CD14-positive monocyte (primary cell): ENCODE measurements around the gene APCDD1. TPM values are rescaled to one million over a fixed set of nuclear protein-coding genes. Genes with fewer than 3 reads are reported as not detected.

Experiments
- DNase-seq, 3 donors: peaks; one replicate each; pipeline ENCODE4 v3.0.0-alpha.2; 2011 to 2022
- H2AFZ ChIP-seq: 2 replicates; pipeline ENCODE4 v1.6.0; 2012; ENCODE audit warnings: mild to moderate bottlenecking, low read depth, low read length, inconsistent platforms; ENCODE audit not compliant: insufficient read depth, poor library complexity, severe bottlenecking
- H3K27ac ChIP-seq, 2 donors: 1 replicate in 1 of 2; 2 replicates in 1 of 2; pipeline ENCODE4 v1.5.1; 2012 to 2013; ENCODE audit warnings: low read length in 2 of 2, control low read depth in 1 of 2, inconsistent platforms in 1 of 2, low read depth in 1 of 2, mild to moderate bottlenecking in 1 of 2
- H3K27me3 ChIP-seq, 2 donors: one replicate each; pipeline versions ENCODE4 v1.6.0 to v1.6.1; 2011 to 2013; ENCODE audit warnings: low read length in 2 of 2; ENCODE audit not compliant: control insufficient read depth in 2 of 2, insufficient read depth in 2 of 2
- H3K36me3 ChIP-seq, 2 donors: replicated peaks in 1 of 2; 1 replicate in 1 of 2; 2 replicates in 1 of 2; pipeline versions ENCODE4 v1.5.1 to v1.6.1; 2012 to 2013; ENCODE audit warnings: low read length in 2 of 2, control low read depth in 1 of 2, inconsistent platforms in 1 of 2, mild to moderate bottlenecking in 1 of 2; ENCODE audit not compliant: insufficient read depth in 2 of 2, control insufficient read depth in 1 of 2
- H3K4me1 ChIP-seq, 2 donors: 1 replicate in 1 of 2; 2 replicates in 1 of 2; pipeline versions ENCODE4 v1.5.1 to v1.6.1; 2012 to 2013; ENCODE audit warnings: low read length in 2 of 2, control low read depth in 1 of 2, inconsistent platforms in 1 of 2, mild to moderate bottlenecking in 1 of 2, moderate library complexity in 1 of 2; ENCODE audit not compliant: insufficient read depth in 2 of 2, control insufficient read depth in 1 of 2
- H3K4me2 ChIP-seq: replicated peaks from 2 replicates; pipeline ENCODE3; 2012; ENCODE audit warnings: low read length, moderate library complexity, mild to moderate bottlenecking; ENCODE audit not compliant: poor library complexity, severe bottlenecking; ENCODE audit errors: extremely low read depth
- H3K4me3 ChIP-seq, 3 experiments: fragments of 200-600 bp in 1 of 3; sonication (generic) in 1 of 3; replicated peaks in 1 of 3; 1 replicate in 2 of 3; 2 replicates in 1 of 3; pipeline ENCODE4 v1.5.1; 2011 to 2013; ENCODE audit warnings: low read length in 3 of 3, mild to moderate bottlenecking in 3 of 3, control low read depth in 2 of 3, low read depth in 2 of 3, inconsistent platforms in 1 of 3, moderate library complexity in 1 of 3
- H3K79me2 ChIP-seq: 2 replicates; pipeline ENCODE4 v1.6.0; 2012; ENCODE audit warnings: mild to moderate bottlenecking, control low read depth, inconsistent platforms, low read length, moderate library complexity; ENCODE audit not compliant: insufficient read depth
- H3K9ac ChIP-seq: 2 replicates; pipeline ENCODE4 v1.6.0; 2017; ENCODE audit warnings: low read length, mild to moderate bottlenecking; ENCODE audit not compliant: insufficient read depth, poor library complexity, severe bottlenecking
- H3K9me3 ChIP-seq, 2 donors: replicated peaks in 1 of 2; 1 replicate in 1 of 2; 2 replicates in 1 of 2; pipeline versions ENCODE4 v1.5.1 to v1.6.1; 2012 to 2013; ENCODE audit warnings: low read length in 2 of 2, control low read depth in 1 of 2; ENCODE audit not compliant: control insufficient read depth in 1 of 2, insufficient read depth in 1 of 2
- H4K20me1 ChIP-seq: 2 replicates; pipeline ENCODE4 v1.6.0; 2012; ENCODE audit warnings: mild to moderate bottlenecking, low read length, control low read depth, moderate library complexity; ENCODE audit not compliant: insufficient read depth
- H3K27ac Mint-ChIP-seq, 7 donors: one replicate each; pipeline ENCODE4 v1.8.0; 2020; ENCODE audit warnings: mild to moderate bottlenecking in 7 of 7, mixed read lengths in 7 of 7, moderate library complexity in 6 of 7, inconsistent platforms in 2 of 7
- H3K27me3 Mint-ChIP-seq, 3 donors: one replicate each; pipeline ENCODE4 v1.8.0; 2021 to 2022; ENCODE audit warnings: low read depth in 3 of 3, mild to moderate bottlenecking in 3 of 3, mixed read lengths in 3 of 3, moderate library complexity in 3 of 3, inconsistent platforms in 1 of 3
- H3K36me3 Mint-ChIP-seq, 2 donors: one replicate each; pipeline ENCODE4 v1.8.0; 2020; ENCODE audit warnings: mixed read lengths in 2 of 2, inconsistent platforms in 1 of 2, mild to moderate bottlenecking in 1 of 2
- H3K4me1 Mint-ChIP-seq: one replicate; pipeline ENCODE4 v1.8.0; 2020; ENCODE audit warnings: mild to moderate bottlenecking, mixed read lengths
- H3K4me3 Mint-ChIP-seq, 2 donors: one replicate each; pipeline ENCODE4 v1.8.0; 2020; ENCODE audit warnings: mild to moderate bottlenecking in 2 of 2, mixed read lengths in 2 of 2, moderate library complexity in 1 of 2
- H3K9me3 Mint-ChIP-seq, 7 donors: one replicate each; pipeline ENCODE4 v1.8.0; 2020 to 2022; ENCODE audit warnings: mixed read lengths in 7 of 7, mild to moderate bottlenecking in 6 of 7, moderate library complexity in 6 of 7, inconsistent platforms in 2 of 7
- CTCF ChIP-seq: fragments of 200-600 bp; IDR thresholded peaks from one replicate; pipeline ENCODE4 v1.8.0; 2022; ENCODE audit warnings: antibody characterized with exemption, mild to moderate bottlenecking
- WGBS: methylation state at CpG from one replicate; pipeline ENCODE4 v1.1.5; 2013; ENCODE audit warnings: missing lambda C conversion rate; ENCODE audit not compliant: insufficient coverage; 5-methylcytosine and 5-hydroxymethylcytosine counted together
- intact Hi-C, 2 donors: fragments of 100-400 bp; cut with micrococcal nuclease; formaldehyde crosslinking; loops; one replicate each; pipeline versions ENCODE4 v1.15.0 to v1.15.1; 2023
- polyA plus RNA-seq, 3 donors: library from polyadenylated mRNA; depleted of rRNA in 1 of 3; unstranded in 2 of 3; stranded (reverse) in 1 of 3; fragments of 300-500 nt in 2 of 3; fragments of >200 nt in 1 of 3; fragmentation: Illumina TruSeq in 2 of 3; gene quantifications; 1 replicate in 2 of 3; 2 replicates in 1 of 3; pipeline ENCODE4 v1.2.3, GENCODE V29; 2012 to 2021

Gene APCDD1
- polyA plus RNA-seq, 3 donors = 1.2 to 4.8 (median 1.6) TPM

- Histone ChIP-seq H3K4me3 (no peak overlapping the region), H3K9me3 (no peaks in the 10 kb centered on the region), H2AFZ (no peak overlapping the region), H3K27me3 (no peaks in the 10 kb centered on the region), H4K20me1 (no peaks in the 10 kb centered on the region), H3K9ac (no peak overlapping the region), H3K4me2 (no peak overlapping the region), H3K27ac (no peak overlapping the region), H3K79me2 (no peaks in the 10 kb centered on the region), H3K36me3 (no peaks in the 10 kb centered on the region), H3K4me1 (peaks cover 0 to 2% of the 10 kb centered on the region in 2 donors)
- peak in 1 of 3 donors; percentile 6 for DNase-seq
- peaks cover 19% of the 10 kb centered on the region for H3K4me1 Mint-ChIP-seq
- intact Hi-C loops = no loop called here
- H3K27ac Mint-ChIP-seq = no peak overlapping the region
- TF ChIP-seq CTCF = peak; percentile 14
- 100% methylated on average over 2 of the region's 4 CpGs for WGBS
- H3K9me3 Mint-ChIP-seq = no peaks in the 10 kb centered on the region
- no peaks in the 10 kb centered on the region for H3K36me3 Mint-ChIP-seq
- H3K27me3 Mint-ChIP-seq = peaks cover 3 to 14% (median 10%) of the 10 kb centered on the region in 3 donors
- H3K4me3 Mint-ChIP-seq = no peak overlapping the region
Observed at GRCh38 chr18:10442551-10442971, 11.9 kb upstream of the APCDD1 start.

GRCh38 chr18:10443001-10443400 lies 11.4 kb upstream of the APCDD1 start:
- H3K4me3 Mint-ChIP-seq = no peak overlapping the region
- H3K9me3 Mint-ChIP-seq = no peaks in the 10 kb centered on the region
- Histone ChIP-seq H3K27ac (no peak overlapping the region), H4K20me1 (no peaks in the 10 kb centered on the region), H3K4me1 (peaks cover 0 to 2% of the 10 kb centered on the region in 2 donors), H3K27me3 (no peaks in the 10 kb centered on the region), H2AFZ (no peak overlapping the region), H3K4me3 (no peak overlapping the region), H3K9me3 (no peaks in the 10 kb centered on the region), H3K9ac (no peak overlapping the region), H3K36me3 (no peaks in the 10 kb centered on the region), H3K4me2 (no peak overlapping the region), H3K79me2 (no peaks in the 10 kb centered on the region)
- TF ChIP-seq CTCF = no peak
- no peak overlapping the region for H3K27ac Mint-ChIP-seq
- DNase-seq = no peak
- intact Hi-C loops = no loop called here
- no peaks in the 10 kb centered on the region for H3K36me3 Mint-ChIP-seq
- peaks cover 16% of the 10 kb centered on the region for H3K4me1 Mint-ChIP-seq
- no CpG with 5 or more reads among the region's 1 CpG for WGBS
- peaks cover 3 to 17% (median 10%) of the 10 kb centered on the region in 3 donors for H3K27me3 Mint-ChIP-seq
